Measurements from ENCODE around the gene PSMG1. TPM values are rescaled to one million over a fixed set of nuclear protein-coding genes. Genes with fewer than 3 reads are reported as not detected.

Gene PSMG1
- total and polyA plus RNA-seq, 2 of the 8 experiments (the other 6 are each of a cell fraction or from before 2014, with no cell fraction given), result 50.7 to 93.7 TPM

- TF ChIP-seq NANOG (IDR thresholded peaks at IDR 0.05; ENCODE audit: insufficient read depth, low read depth, low read length, poor library complexity, severe bottlenecking) (no peak), TCF12 (IDR thresholded peaks at IDR 0.05; ENCODE audit: low read depth, low read length) (no peak), ATF2 (IDR thresholded peaks at IDR 0.05; ENCODE audit: low read length) (no peak), KDM1A (IDR thresholded peaks at IDR 0.05; ENCODE audit: borderline replicate concordance, low read length) (no peak), TEAD4 (IDR thresholded peaks at IDR 0.05; ENCODE audit: low read depth, low read length) (no peak), SIX5 (IDR thresholded peaks at IDR 0.05; ENCODE audit: low read depth, low read length) (no peak), SIN3A (conservative IDR thresholded peaks at IDR 0.05 in 1 of 2, IDR thresholded peaks at IDR 0.05 in 1 of 2; ENCODE audit: low read depth in 1 of 2, low read length in 2 of 2) (no peak)
- H2BK12ac ChIP-seq (ENCODE audit: low read depth, low read length), result no peak overlapping the region
- H3K4me2 ChIP-seq (ENCODE audit: insufficient read depth in 1 of 2, low read depth in 2 of 2, low read length in 2 of 2), result no peak overlapping the region
- no peak overlapping the region for H3K4ac ChIP-seq (replicated peaks; ENCODE audit: insufficient read length, low read depth, low read length)
- no peaks in the 10 kb centered on the region for H4K20me1 ChIP-seq (replicated peaks in 1 of 2; ENCODE audit: control insufficient read depth in 1 of 2, insufficient read depth in 2 of 2, low read length in 2 of 2)
- no peak overlapping the region for H2BK20ac ChIP-seq (ENCODE audit: low read length)
- no peak for FAIRE-seq
- no peaks in the 10 kb centered on the region for H3K27me3 ChIP-seq (replicated peaks in 1 of 4; ENCODE audit: control insufficient read depth in 3 of 4, extremely low read depth in 1 of 4, insufficient read depth in 3 of 4, low read length in 3 of 4)
- no peak overlapping the region for H3K18ac ChIP-seq (ENCODE audit: extremely low read depth, low read length)
- H4K8ac ChIP-seq (ENCODE audit: extremely low read depth, insufficient read depth, low read length), result no peak overlapping the region
- CTCF ChIA-PET (ENCODE audit: partially characterized antibody), result interaction anchor here (1.3 to 1.8 kb wide), 2 partner anchors 45 to 120 kb away, joined by 3 to 4 read pairs; no protein-coding TSS in a partner anchor
- no peaks in the 10 kb centered on the region for H3K79me1 ChIP-seq (ENCODE audit: low read depth, low read length)
- H3K23me2 ChIP-seq (ENCODE audit: low read depth, low read length), result no peaks in the 10 kb centered on the region
- no peak overlapping the region for H2AFZ ChIP-seq (ENCODE audit: low read length)
- no peak overlapping the region for H3K27ac ChIP-seq (ENCODE audit: low read depth, low read length)
- H3K14ac ChIP-seq (ENCODE audit: insufficient read length), result no peak overlapping the region
- no peak overlapping the region for H3K23ac ChIP-seq (ENCODE audit: insufficient read length)
- no peak overlapping the region for H2AK5ac ChIP-seq (ENCODE audit: low read depth, low read length)
- no peak overlapping the region for H3K9ac ChIP-seq (replicated peaks in 1 of 4; ENCODE audit: extremely low read depth in 1 of 4, low read depth in 3 of 4, low read length in 3 of 4)
- H2BK120ac ChIP-seq (replicated peaks; ENCODE audit: low read depth, low read length), result no peak overlapping the region
- POLR2A ChIA-PET (ENCODE audit: partially characterized antibody), result interaction anchor here (0.9 kb wide), 1 partner anchor 27 kb away, joined by 3 read pairs; no protein-coding TSS in a partner anchor
- peaks cover 0 to 12% (median 7%) of the 10 kb centered on the region in 4 experiments; a peak in 6 of 7 replicates for H3K4me1 ChIP-seq (replicated peaks in 1 of 4; ENCODE audit: control insufficient read depth in 3 of 4, insufficient read depth in 4 of 4, low read length in 3 of 4)
- H3K56ac ChIP-seq (replicated peaks; ENCODE audit: insufficient read length, low read depth, low read length), result no peak overlapping the region
- no peak overlapping the region for H4K5ac ChIP-seq (ENCODE audit: insufficient read length, low read depth, low read length)
- H3K9me3 ChIP-seq (ENCODE audit: insufficient read depth in 2 of 2, low read depth in 1 of 2, low read length in 1 of 2), result no peaks in the 10 kb centered on the region; a peak in 1 of 4 replicates
- no peak overlapping the region for H2BK15ac ChIP-seq (ENCODE audit: low read length)
- no peak overlapping the region for H4K91ac ChIP-seq (replicated peaks; ENCODE audit: insufficient read length, low read length)
- no peak overlapping the region for H3K4me3 ChIP-seq (ENCODE audit: extremely low read depth in 1 of 4, insufficient read depth in 2 of 4, low read depth in 3 of 4, low read length in 4 of 4)
- no peak overlapping the region for H2BK5ac ChIP-seq (ENCODE audit: low read depth, low read length)
- no peaks in the 10 kb centered on the region for H3K36me3 ChIP-seq (ENCODE audit: control insufficient read depth in 2 of 4, insufficient read depth in 4 of 4, low read length in 3 of 4)
- 89% methylated on average over 3 of the region's 3 CpGs; no CpG with 5 or more reads in 1 of the 2 experiments for WGBS, 2 experiments (ENCODE audit: extremely low coverage in 1 of 2, insufficient coverage in 1 of 2, insufficient read length in 1 of 2, insufficient replicate concordance in 2 of 2, low coverage in 1 of 2, low lambda C conversion rate in 2 of 2, missing lambda C conversion rate in 1 of 2)
- no peak for DNase-seq (ENCODE audit: low read depth in 1 of 2, low spot score in 2 of 2)
- no peaks in the 10 kb centered on the region for H3K79me2 ChIP-seq (ENCODE audit: control insufficient read depth in 1 of 2, insufficient read depth in 2 of 2, low read length in 2 of 2)
Measured at GRCh38 chr21:39141502-39141901, 41.7 kb downstream of the PSMG1 start.

Data from H1 (cell line).